T-cell (primary cell): ENCODE results near the gene FBXL14. TPM values are rescaled to one million over a fixed set of nuclear protein-coding genes. Genes with fewer than 3 reads are reported as not detected.
A peak's percentile ranks its signal among the peaks of the same experiment; 100 is the strongest.

ENCODE experiments used
- ATAC-seq, 4 experiments: fragments of 200-7000 bp in 3 of 4; fragments of 150-1000 bp in 1 of 4; cut with Tn5 transposase; replicated peaks in 1 of 4; 1 replicate in 3 of 4; 2 replicates in 1 of 4; pipeline ENCODE4 v1.10.0; 2021; ENCODE audit warnings: moderate library complexity in 3 of 4, mild to moderate bottlenecking in 2 of 4, moderate number of reproducible peaks in 1 of 4
- CTCF ChIA-PET, 2 donors: fragments of 300-600 bp; sonication (Branson Sonifier 250); formaldehyde crosslinking; loops; one replicate each; lab custom pipeline; 2022; ENCODE audit warnings: antibody characterized with exemption in 2 of 2; lab: Charles Lee
- POLR2A ChIA-PET, 2 donors: fragments of 300-600 bp; sonication (Branson Sonifier 250); formaldehyde crosslinking; loops; one replicate each; lab custom pipeline; 2022; ENCODE audit warnings: antibody characterized with exemption in 2 of 2; lab: Charles Lee
- DNase-seq, 35 experiments: peaks; one replicate each; pipeline versions ENCODE4 v3.0.0 to v3.0.0-alpha.2; 2013 to 2023
- H3K27ac ChIP-seq: one replicate; pipeline ENCODE4 v1.5.1; 2013; ENCODE audit warnings: low read length
- H3K27me3 ChIP-seq, 2 experiments: replicated peaks in 1 of 2; 1 replicate in 1 of 2; 2 replicates in 1 of 2; pipeline versions ENCODE4 v1.6.1 to v1.7.0; 2013; ENCODE audit warnings: low read length in 1 of 2, mixed read lengths in 1 of 2; ENCODE audit not compliant: control insufficient read depth in 2 of 2, insufficient read depth in 2 of 2; ENCODE audit errors: extremely low read depth in 1 of 2
- H3K36me3 ChIP-seq, 2 donors: 1 replicate in 1 of 2; 2 replicates in 1 of 2; pipeline versions ENCODE4 v1.6.1 to v1.7.0; 2013; ENCODE audit warnings: low read length in 1 of 2; ENCODE audit not compliant: control insufficient read depth in 2 of 2, insufficient read depth in 1 of 2; ENCODE audit errors: extremely low read depth in 1 of 2
- H3K4me1 ChIP-seq, 2 experiments: 1 replicate in 1 of 2; 2 replicates in 1 of 2; pipeline versions ENCODE4 v1.6.1 to v1.7.0; 2013; ENCODE audit warnings: low read length in 2 of 2, mixed read lengths in 1 of 2; ENCODE audit not compliant: insufficient read depth in 2 of 2, control insufficient read depth in 1 of 2; ENCODE audit errors: extremely low read depth in 1 of 2
- H3K4me3 ChIP-seq, 2 donors: 1 replicate in 1 of 2; 2 replicates in 1 of 2; pipeline versions ENCODE4 v1.5.1 to v1.7.0; 2013; ENCODE audit warnings: mild to moderate bottlenecking in 2 of 2, low read length in 1 of 2, moderate library complexity in 1 of 2; ENCODE audit not compliant: control insufficient read depth in 1 of 2; ENCODE audit errors: extremely low read depth in 1 of 2
- H3K9me3 ChIP-seq: 2 replicates; pipeline ENCODE4 v1.7.0; 2013
- H3K27ac Mint-ChIP-seq, 2 donors: one replicate each; pipeline ENCODE4 v1.8.0; 2020 to 2021; ENCODE audit warnings: mild to moderate bottlenecking in 2 of 2, mixed read lengths in 2 of 2
- H3K27me3 Mint-ChIP-seq, 2 donors: one replicate each; pipeline ENCODE4 v1.8.0; 2021 to 2022; ENCODE audit warnings: mixed read lengths in 2 of 2
- H3K36me3 Mint-ChIP-seq: one replicate; pipeline ENCODE4 v1.8.0; 2021; ENCODE audit warnings: mixed read lengths
- H3K4me1 Mint-ChIP-seq, 3 donors: one replicate each; pipeline ENCODE4 v1.8.0; 2020 to 2022; ENCODE audit warnings: mixed read lengths in 3 of 3, mild to moderate bottlenecking in 1 of 3
- H3K4me3 Mint-ChIP-seq, 3 donors: one replicate each; pipeline ENCODE4 v1.8.0; 2020 to 2022; ENCODE audit warnings: mild to moderate bottlenecking in 3 of 3, mixed read lengths in 3 of 3, moderate library complexity in 3 of 3
- H3K9me3 Mint-ChIP-seq, 3 donors: one replicate each; pipeline ENCODE4 v1.8.0; 2020 to 2022; ENCODE audit warnings: mixed read lengths in 3 of 3
- WGBS: methylation state at CpG from one replicate; pipeline ENCODE4 v1.1.5; 2013; ENCODE audit warnings: missing lambda C conversion rate; ENCODE audit not compliant: insufficient coverage; 5-methylcytosine and 5-hydroxymethylcytosine counted together
- total RNA-seq, 35 experiments: library from RNA in 6 of 35; stranded (reverse) in 6 of 35; fragments of 120-200 nt in 1 of 35; gene quantifications; one replicate each; pipeline versions ENCODE4 v1.2.1 to v1.2.4 and lab custom pipeline; 2013 to 2026

Gene FBXL14
- total RNA-seq, 5 donors from 2014 or later (not counting 1 experiment from before 2014, with no cell fraction given): 27.3 to 48.7 (median 42.5) TPM

- no peak for DNase-seq
- H3K36me3 Mint-ChIP-seq: peaks cover 21% of the 10 kb centered on the region
- no peaks in the 10 kb centered on the region for H3K9me3 Mint-ChIP-seq
- H3K4me1 Mint-ChIP-seq: peaks cover 0 to 8% (median 2%) of the 10 kb centered on the region in 3 donors
- ChIA-PET POLR2A (no interaction called here), CTCF (interaction anchor here in 1 of 2 donors (0.7 to 2.2 kb wide), 2 partner anchors 456 to 775 kb away, joined by 4 to 5 read pairs; no protein-coding TSS in a partner anchor)
- WGBS: 82% methylated on average over 12 of the region's 15 CpGs
- Histone ChIP-seq H3K9me3 (no peaks in the 10 kb centered on the region), H3K27me3 (no peaks in the 10 kb centered on the region), H3K4me1 (no peaks in the 10 kb centered on the region), H3K27ac (no peak overlapping the region), H3K4me3 (no peak overlapping the region), H3K36me3 (no peaks in the 10 kb centered on the region)
- ATAC-seq: peak in 1 of 4 experiments; percentile 32
- no peak overlapping the region for H3K4me3 Mint-ChIP-seq
- H3K27ac Mint-ChIP-seq: no peak overlapping the region
- H3K27me3 Mint-ChIP-seq: peaks cover 0 to 7% of the 10 kb centered on the region in 2 donors
Measured at GRCh38 chr12:1573960-1574864, 20.2 kb downstream of the FBXL14 start.

- no peaks in the 10 kb centered on the region for H3K27me3 ChIP-seq
- ATAC-seq (no peak), DNase-seq (no peak)
- ChIA-PET CTCF (no interaction called here), POLR2A (no interaction called here)
- no peaks in the 10 kb centered on the region for H3K36me3 ChIP-seq
- Mint-ChIP-seq H3K27ac (no peak overlapping the region), H3K4me1 (peaks cover 0 to 8% (median 2%) of the 10 kb centered on the region in 3 donors), H3K36me3 (peaks cover 21% of the 10 kb centered on the region), H3K9me3 (no peaks in the 10 kb centered on the region), H3K4me3 (no peak overlapping the region), H3K27me3 (peaks cover 0 to 7% of the 10 kb centered on the region in 2 donors)
- H3K4me1 ChIP-seq: no peaks in the 10 kb centered on the region
- H3K4me3 ChIP-seq: no peak overlapping the region
- no peaks in the 10 kb centered on the region for H3K9me3 ChIP-seq
- WGBS: 74% methylated on average over 5 of the region's 5 CpGs
- no peak overlapping the region for H3K27ac ChIP-seq
Measured at GRCh38 chr12:1572731-1573130, 21.6 kb downstream of the FBXL14 start.

- Histone ChIP-seq H3K27ac (no peak overlapping the region), H3K36me3 (no peaks in the 10 kb centered on the region), H3K4me3 (no peak overlapping the region), H3K27me3 (no peaks in the 10 kb centered on the region), H3K4me1 (no peaks in the 10 kb centered on the region), H3K9me3 (no peaks in the 10 kb centered on the region)
- H3K4me3 Mint-ChIP-seq: no peak overlapping the region
- peaks cover 38% of the 10 kb centered on the region for H3K36me3 Mint-ChIP-seq
- WGBS: no CpG with 5 or more reads among the region's 6 CpGs
- ChIA-PET POLR2A (no interaction called here), CTCF (no interaction called here)
- no peaks in the 10 kb centered on the region for H3K9me3 Mint-ChIP-seq
- H3K4me1 Mint-ChIP-seq: no peaks in the 10 kb centered on the region
- peaks cover 0 to 7% of the 10 kb centered on the region in 2 donors for H3K27me3 Mint-ChIP-seq
- DNase-seq (no peak), ATAC-seq (no peak)
- H3K27ac Mint-ChIP-seq: no peak overlapping the region
Measured at GRCh38 chr12:1567852-1568251, 26.5 kb downstream of the FBXL14 start.

- Histone ChIP-seq H3K9me3 (no peaks in the 10 kb centered on the region), H3K4me3 (no peak overlapping the region), H3K36me3 (no peaks in the 10 kb centered on the region), H3K27ac (no peak overlapping the region), H3K27me3 (no peaks in the 10 kb centered on the region), H3K4me1 (no peaks in the 10 kb centered on the region)
- POLR2A ChIA-PET: no interaction called here
- H3K9me3 Mint-ChIP-seq: no peaks in the 10 kb centered on the region
- WGBS: 92% methylated on average over 4 of the region's 24 CpGs
- H3K27ac Mint-ChIP-seq: no peak overlapping the region
- H3K4me3 Mint-ChIP-seq: no peak overlapping the region
- CTCF ChIA-PET: interaction anchor here in 1 of 2 donors (1.1 kb wide), 1 partner anchor 17 kb away, joined by 3 read pairs; no protein-coding TSS in a partner anchor
- DNase-seq (no peak), ATAC-seq (no peak)
- H3K4me1 Mint-ChIP-seq: no peaks in the 10 kb centered on the region
- peaks cover 35% of the 10 kb centered on the region for H3K36me3 Mint-ChIP-seq
- H3K27me3 Mint-ChIP-seq: peaks cover 0 to under 1% of the 10 kb centered on the region in 2 donors
Measured at GRCh38 chr12:1566449-1567135, 27.8 kb downstream of the FBXL14 start.

- Histone ChIP-seq H3K9me3 (no peaks in the 10 kb centered on the region), H3K36me3 (no peaks in the 10 kb centered on the region), H3K4me1 (no peaks in the 10 kb centered on the region), H3K4me3 (no peak overlapping the region), H3K27me3 (no peaks in the 10 kb centered on the region), H3K27ac (no peak overlapping the region)
- Mint-ChIP-seq H3K4me1 (no peaks in the 10 kb centered on the region), H3K27ac (no peak overlapping the region), H3K9me3 (no peaks in the 10 kb centered on the region), H3K27me3 (no peaks in the 10 kb centered on the region), H3K4me3 (no peak overlapping the region), H3K36me3 (peaks cover 28% of the 10 kb centered on the region)
- DNase-seq: no peak
- ChIA-PET CTCF (no interaction called here), POLR2A (no interaction called here)
- no peak for ATAC-seq
- WGBS: no CpG with 5 or more reads among the region's 5 CpGs
Measured at GRCh38 chr12:1565172-1565571, 29.2 kb downstream of the FBXL14 start.

GRCh38 chr12:1564067-1564466 is 30.3 kb downstream of the FBXL14 start:
- no peaks in the 10 kb centered on the region for H3K27me3 ChIP-seq
- H3K4me1 Mint-ChIP-seq: no peaks in the 10 kb centered on the region
- WGBS: no CpG with 5 or more reads among the region's 2 CpGs
- H3K4me3 ChIP-seq: no peak overlapping the region
- H3K4me3 Mint-ChIP-seq: no peak overlapping the region
- H3K27ac Mint-ChIP-seq: no peak overlapping the region
- ATAC-seq (no peak), DNase-seq (no peak)
- H3K36me3 Mint-ChIP-seq: peaks cover 22% of the 10 kb centered on the region
- no peaks in the 10 kb centered on the region for H3K36me3 ChIP-seq
- no peak overlapping the region for H3K27ac ChIP-seq
- H3K9me3 Mint-ChIP-seq: no peaks in the 10 kb centered on the region
- no peaks in the 10 kb centered on the region for H3K9me3 ChIP-seq
- CTCF ChIA-PET: no interaction called here
- H3K4me1 ChIP-seq: no peaks in the 10 kb centered on the region
- POLR2A ChIA-PET: interaction anchor here in 1 of 2 donors (0.6 kb wide), 1 partner anchor 1420 kb away, joined by 5 read pairs; no protein-coding TSS in a partner anchor
- H3K27me3 Mint-ChIP-seq: no peaks in the 10 kb centered on the region
